Epithelial cell of proximal tubule (primary cell): ENCODE data around the gene MRPL18. TPM values are rescaled to one million over a fixed set of nuclear protein-coding genes. Genes with fewer than 3 reads are reported as not detected.

Experiments
- DNase-seq: peaks from one replicate; pipeline ENCODE4 v3.0.0-alpha.2; 2011; ENCODE audit warnings: low read depth
- H3K4me3 ChIP-seq: 2 replicates; pipeline ENCODE4 v1.5.1; 2011; ENCODE audit warnings: low read depth, mild to moderate bottlenecking, low read length
- total RNA-seq: library from RNA; depleted of rRNA; stranded (reverse); fragments of >200 nt; gene quantifications from 2 replicates; pipeline ENCODE4 v1.2.3, GENCODE V29; 2015
- TF ChIP-seq, protein P1 (sequence below): conservative IDR thresholded peaks from 2 replicates; pipeline ENCODE4 v1.5.1; 2012; ENCODE audit warnings: low read depth, mild to moderate bottlenecking, low read length

MRPL18 gene
- total RNA-seq, 1 donor from 2014 or later, result 183 TPM

DNA sequence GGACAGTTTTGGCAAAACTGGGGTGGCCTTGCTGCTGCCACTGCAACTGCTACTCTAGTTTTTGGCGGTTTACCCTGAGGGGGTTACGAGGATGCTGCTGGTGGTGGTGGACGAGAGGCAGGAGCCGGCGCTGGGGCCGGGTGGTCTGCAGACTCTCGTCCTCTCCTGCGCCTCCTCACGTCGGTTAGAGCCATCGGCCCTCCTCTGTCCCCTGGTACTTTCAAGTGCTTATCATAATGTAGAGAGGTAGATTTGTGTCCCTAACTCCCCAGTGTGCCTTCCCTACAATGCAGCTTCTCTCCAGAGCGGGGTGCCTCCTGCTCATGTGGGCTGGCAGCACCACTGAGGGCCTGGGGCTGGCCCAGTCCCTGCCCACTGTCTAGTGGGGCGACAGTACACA lies 35.7 kb downstream of the MRPL18 start:
- TF ChIP-seq, protein P1, sequence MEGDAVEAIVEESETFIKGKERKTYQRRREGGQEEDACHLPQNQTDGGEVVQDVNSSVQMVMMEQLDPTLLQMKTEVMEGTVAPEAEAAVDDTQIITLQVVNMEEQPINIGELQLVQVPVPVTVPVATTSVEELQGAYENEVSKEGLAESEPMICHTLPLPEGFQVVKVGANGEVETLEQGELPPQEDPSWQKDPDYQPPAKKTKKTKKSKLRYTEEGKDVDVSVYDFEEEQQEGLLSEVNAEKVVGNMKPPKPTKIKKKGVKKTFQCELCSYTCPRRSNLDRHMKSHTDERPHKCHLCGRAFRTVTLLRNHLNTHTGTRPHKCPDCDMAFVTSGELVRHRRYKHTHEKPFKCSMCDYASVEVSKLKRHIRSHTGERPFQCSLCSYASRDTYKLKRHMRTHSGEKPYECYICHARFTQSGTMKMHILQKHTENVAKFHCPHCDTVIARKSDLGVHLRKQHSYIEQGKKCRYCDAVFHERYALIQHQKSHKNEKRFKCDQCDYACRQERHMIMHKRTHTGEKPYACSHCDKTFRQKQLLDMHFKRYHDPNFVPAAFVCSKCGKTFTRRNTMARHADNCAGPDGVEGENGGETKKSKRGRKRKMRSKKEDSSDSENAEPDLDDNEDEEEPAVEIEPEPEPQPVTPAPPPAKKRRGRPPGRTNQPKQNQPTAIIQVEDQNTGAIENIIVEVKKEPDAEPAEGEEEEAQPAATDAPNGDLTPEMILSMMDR, result no peak
- no peak overlapping the region for H3K4me3 ChIP-seq
- no peak for DNase-seq

DNA sequence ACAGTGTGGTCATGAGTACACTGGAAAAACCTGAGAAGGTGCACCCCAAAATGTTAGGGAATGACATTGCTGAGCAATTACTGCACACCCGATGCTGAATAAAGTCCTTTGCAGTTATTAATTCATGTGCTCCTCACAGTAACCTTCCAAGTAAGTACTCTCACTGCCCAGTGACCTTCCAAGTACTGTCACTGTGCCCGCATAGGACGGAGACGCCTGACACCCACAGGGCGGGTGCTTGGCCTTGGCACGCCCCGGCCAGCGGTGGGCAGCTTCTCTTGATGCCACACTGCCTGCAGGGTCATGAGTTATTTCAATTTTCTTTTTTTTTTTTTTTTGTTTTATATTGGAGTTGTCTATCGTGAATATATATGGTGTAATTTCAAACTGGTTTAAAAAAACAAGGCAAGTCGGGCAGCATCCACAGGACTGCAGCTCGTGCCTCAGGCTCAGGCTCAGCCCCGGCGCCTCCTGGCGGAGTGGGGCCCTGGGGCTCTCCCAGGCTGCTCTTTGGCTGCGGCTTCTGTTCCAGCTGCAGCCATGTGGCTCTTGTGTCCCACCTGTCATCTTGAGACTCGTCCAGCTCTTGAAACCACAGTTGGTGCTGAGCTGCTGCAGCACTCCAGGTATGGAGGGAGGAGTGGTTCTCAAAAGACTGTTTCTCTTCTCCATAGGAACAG lies 36.8 kb downstream of the MRPL18 start:
- no peak for DNase-seq
- TF ChIP-seq, protein P1, result no peak
- no peak overlapping the region for H3K4me3 ChIP-seq

DNA sequence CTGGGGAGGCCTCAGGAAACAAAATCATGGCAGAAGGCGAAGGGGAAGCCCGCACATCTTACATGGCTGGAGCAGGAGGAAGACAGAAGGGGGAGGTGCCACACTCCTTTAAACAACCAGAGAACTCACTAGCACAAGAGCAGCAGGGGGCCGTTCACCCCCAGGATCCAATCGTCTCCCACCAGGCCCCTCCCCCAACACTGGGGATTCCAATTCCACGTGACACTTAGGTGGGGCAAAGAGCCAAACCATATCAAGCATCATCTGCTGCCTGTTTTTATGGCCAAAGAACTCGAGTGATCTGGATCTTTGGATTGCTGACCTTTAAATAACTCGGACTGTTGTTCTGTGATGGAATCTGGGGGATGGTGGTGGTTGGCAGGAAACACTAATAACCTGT lies 37.8 kb downstream of the MRPL18 start:
- TF ChIP-seq, protein P1, result no peak

DNA sequence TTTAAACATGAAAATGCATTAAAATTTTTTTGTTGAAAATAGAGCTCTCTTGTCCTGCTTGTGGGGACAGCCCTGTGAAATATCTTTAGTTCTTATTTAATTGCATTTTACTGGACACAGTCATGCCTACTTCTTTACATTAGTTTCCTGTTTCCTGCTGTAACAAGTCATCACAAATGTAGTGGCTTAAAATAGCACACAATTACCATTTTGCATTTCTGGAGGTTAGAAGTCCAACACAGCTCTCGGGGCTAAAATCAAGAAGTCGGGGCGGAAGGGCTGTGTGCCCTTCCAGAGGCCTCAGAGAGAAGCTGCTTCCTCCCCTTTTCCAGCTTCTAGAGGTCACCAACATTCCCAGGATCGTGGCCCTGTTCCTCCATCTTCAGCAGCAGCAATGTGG lies 39.3 kb downstream of the MRPL18 start:
- no peak for DNase-seq
- H3K4me3 ChIP-seq, result no peak overlapping the region
- TF ChIP-seq, protein P1, result no peak

More for the DNA sequence above, 37.8 kb downstream of the MRPL18 start:
- DNase-seq, result no peak
- H3K4me3 ChIP-seq, result no peak overlapping the region

DNA sequence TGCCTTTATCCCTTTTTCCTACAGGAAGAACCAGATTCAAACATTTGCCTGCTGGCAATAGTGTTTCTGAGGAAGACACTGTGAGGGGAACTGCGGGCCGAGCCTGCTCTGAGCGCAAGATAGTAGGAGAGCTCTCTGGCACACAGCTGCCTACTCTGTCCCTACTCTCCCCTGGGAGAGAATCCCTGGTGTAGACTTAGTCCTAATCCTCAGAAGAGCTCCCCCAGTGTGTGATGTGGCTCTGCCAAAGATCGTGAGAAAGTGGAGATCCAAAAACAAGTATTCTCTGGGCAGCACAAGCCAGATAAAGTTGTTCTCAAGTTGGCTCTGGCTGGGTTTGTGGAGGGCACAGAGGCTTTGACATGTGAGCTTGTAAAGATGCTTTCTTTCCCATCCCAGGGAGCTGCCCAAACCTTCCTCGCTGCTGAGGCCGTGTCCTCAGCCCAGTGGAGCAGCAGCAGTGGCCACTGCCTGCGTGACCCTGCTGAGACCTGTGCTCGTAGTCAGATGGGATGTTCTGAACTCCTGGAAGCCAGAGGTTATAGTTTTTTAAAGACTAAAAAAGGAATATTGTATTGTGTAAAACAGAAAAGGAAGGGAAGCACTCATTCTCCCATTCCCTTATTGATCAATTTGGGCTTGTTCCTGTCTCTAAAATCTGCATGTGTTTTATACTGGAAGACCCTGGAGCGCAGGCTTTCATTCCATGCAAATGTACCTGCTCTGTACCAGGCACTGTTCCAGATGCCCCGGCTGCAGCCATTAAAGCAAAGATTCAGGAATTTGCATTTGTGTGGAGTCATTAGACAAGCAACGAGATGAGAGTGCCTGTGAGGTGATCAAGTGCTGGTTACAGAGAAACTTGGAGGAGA lies 40.5 kb downstream of the MRPL18 start:
- TF ChIP-seq, protein P1, result no peak
- DNase-seq, result no peak
- no peak overlapping the region for H3K4me3 ChIP-seq

DNA sequence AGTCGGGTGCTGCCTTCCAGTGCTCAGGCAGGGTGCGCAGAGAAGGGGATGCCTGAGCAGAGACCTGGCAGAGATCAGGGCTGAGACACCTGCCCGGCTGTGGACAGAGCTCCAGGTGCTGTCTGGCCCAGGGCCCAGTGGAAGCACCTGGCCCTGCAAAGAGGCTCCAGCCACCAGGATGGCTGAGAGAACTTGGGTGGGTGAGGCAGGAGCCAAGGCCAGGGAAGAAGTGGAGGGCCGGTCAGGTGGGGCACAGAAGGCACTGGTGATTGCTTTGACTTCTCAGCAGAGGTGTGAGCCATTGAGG lies 41.1 kb downstream of the MRPL18 start:
- no peak for DNase-seq
- no peak overlapping the region for H3K4me3 ChIP-seq
- TF ChIP-seq, protein P1, result no peak
